Activated T-helper 1 cell treated with anti-CD3 and anti-CD28 coated beads, Interleukin-2, amount 50 U/mL, for 16 hours (primary cell): ENCODE data around the gene TNNI3.
"Not testable (repeated sequence)": the region's sequence is repeated elsewhere in the genome, so short reads cannot be mapped to it uniquely, and the experiment has no call there.

Experiments
- DNase-seq, 2 donors: peaks; one replicate each; pipeline ENCODE4 v3.0.0-alpha.2; 2020; ENCODE audit warnings: low read depth in 1 of 2, low spot score in 1 of 2

TNNI3 gene

GRCh38 chr19:55157064-55157908 lies at the start of gene TNNI3:
Gene TNNI3 (minus strand): TSS chr19:55157732. CDS start chr19:55157589, 143 bp downstream.
- DNase-seq = no peak

GRCh38 chr19:55206664-55207500 lies 49.4 kb upstream of the TNNI3 start:
- no peak for DNase-seq

GRCh38 chr19:55202199-55202598 lies 44.7 kb upstream of the TNNI3 start:
- not testable (repeated sequence) for DNase-seq

- no peak for DNase-seq
These were observed 42.2 kb upstream of the TNNI3 start for GRCh38 chr19:55199620-55200204.

GRCh38 chr19:55198651-55199050 lies 41.1 kb upstream of the TNNI3 start:
- no peak for DNase-seq

GRCh38 chr19:55197528-55197927 lies 40.0 kb upstream of the TNNI3 start:
- no peak for DNase-seq

- DNase-seq = no peak
These were observed 39.3 kb upstream of the TNNI3 start for GRCh38 chr19:55196803-55197202.

GRCh38 chr19:55193481-55193880 lies 35.9 kb upstream of the TNNI3 start:
- no peak for DNase-seq

- DNase-seq = no peak
These were observed 31.9 kb upstream of the TNNI3 start for GRCh38 chr19:55189403-55189835.

GRCh38 chr19:55188625-55189024 lies 31.1 kb upstream of the TNNI3 start:
- DNase-seq = no peak

GRCh38 chr19:55186080-55186479 lies 28.5 kb upstream of the TNNI3 start:
- DNase-seq = no peak

- DNase-seq = no peak
These were observed 24.2 kb upstream of the TNNI3 start for GRCh38 chr19:55181740-55182139.

GRCh38 chr19:55179606-55180484 lies 22.3 kb upstream of the TNNI3 start, which contains the start of gene SYT5:
Gene SYT5 (minus strand): TSS chr19:55180289. CDS start chr19:55179041, 1,248 bp downstream.
- peak; percentile 37 to 42 for DNase-seq

- peak; percentile 85 to 86 for DNase-seq
These were observed 21.5 kb upstream of the TNNI3 start for GRCh38 chr19:55178781-55179599.

- no peak for DNase-seq
These were observed 18.5 kb upstream of the TNNI3 start for GRCh38 chr19:55176076-55176475.

- no peak for DNase-seq
These were observed 17.8 kb upstream of the TNNI3 start for GRCh38 chr19:55175117-55175867.

- DNase-seq = no peak
These were observed 17.0 kb upstream of the TNNI3 start for GRCh38 chr19:55174425-55175116.

- DNase-seq = no peak
These were observed 16.3 kb upstream of the TNNI3 start for GRCh38 chr19:55173714-55174409.
